Upper lobe of left lung (tissue), 4 donors: ENCODE results near the gene NOL3.

ENCODE experiments used
- POLR2A ChIP-seq, 4 donors: fragments of 450-650 bp; IDR thresholded peaks; one replicate each; pipeline ENCODE4 v1.5.1; 2016 to 2017; ENCODE audit warnings: antibody characterized with exemption in 4 of 4, mild to moderate bottlenecking in 2 of 4
- POLR2AphosphoS5 ChIP-seq, 2 donors: sonication (generic); formaldehyde crosslinking; IDR thresholded peaks; one replicate each; pipeline ENCODE4 v1.5.1; 2017; ENCODE audit warnings: antibody characterized with exemption in 2 of 2
- TF ChIP-seq, protein P1 (sequence below), 6 experiments: fragments of 450-650 bp in 4 of 6; fragments of 200-600 bp in 2 of 6; sonication (generic) in 2 of 6; IDR thresholded peaks; one replicate each; pipeline ENCODE4 v1.5.1; 2016 to 2019; ENCODE audit warnings: antibody characterized with exemption in 6 of 6

DNA sequence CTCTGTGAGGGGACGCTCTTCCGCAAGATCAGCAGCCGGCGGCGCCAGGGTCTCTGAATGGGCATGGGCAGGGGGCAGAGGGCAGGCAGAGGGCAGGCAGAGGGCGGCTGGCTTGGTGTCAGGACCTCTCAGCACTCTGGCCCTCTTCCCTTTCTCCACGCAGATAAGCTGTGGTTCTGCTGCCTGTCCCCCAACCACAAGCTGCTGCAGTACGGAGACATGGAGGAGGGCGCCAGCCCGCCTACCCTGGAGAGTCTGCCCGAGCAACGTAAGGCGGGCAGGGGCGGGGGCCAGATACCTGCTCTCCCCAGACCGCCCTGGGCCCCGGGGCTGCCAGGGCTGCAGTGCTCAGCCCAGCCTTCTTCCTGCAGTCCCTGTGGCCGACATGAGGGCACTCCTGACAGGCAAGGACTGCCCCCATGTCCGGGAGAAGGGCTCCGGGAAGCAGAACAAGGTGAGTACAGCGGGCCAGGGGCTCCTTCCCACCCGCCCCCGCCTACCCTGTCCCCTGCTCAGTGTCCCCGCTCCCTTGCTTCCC, 32.7 kb downstream of the NOL3 start:
- TF ChIP-seq POLR2A (IDR thresholded peaks at IDR 0.05) (no peak), POLR2AphosphoS5 (IDR thresholded peaks at IDR 0.05) (no peak)
- TF ChIP-seq, protein P1, sequence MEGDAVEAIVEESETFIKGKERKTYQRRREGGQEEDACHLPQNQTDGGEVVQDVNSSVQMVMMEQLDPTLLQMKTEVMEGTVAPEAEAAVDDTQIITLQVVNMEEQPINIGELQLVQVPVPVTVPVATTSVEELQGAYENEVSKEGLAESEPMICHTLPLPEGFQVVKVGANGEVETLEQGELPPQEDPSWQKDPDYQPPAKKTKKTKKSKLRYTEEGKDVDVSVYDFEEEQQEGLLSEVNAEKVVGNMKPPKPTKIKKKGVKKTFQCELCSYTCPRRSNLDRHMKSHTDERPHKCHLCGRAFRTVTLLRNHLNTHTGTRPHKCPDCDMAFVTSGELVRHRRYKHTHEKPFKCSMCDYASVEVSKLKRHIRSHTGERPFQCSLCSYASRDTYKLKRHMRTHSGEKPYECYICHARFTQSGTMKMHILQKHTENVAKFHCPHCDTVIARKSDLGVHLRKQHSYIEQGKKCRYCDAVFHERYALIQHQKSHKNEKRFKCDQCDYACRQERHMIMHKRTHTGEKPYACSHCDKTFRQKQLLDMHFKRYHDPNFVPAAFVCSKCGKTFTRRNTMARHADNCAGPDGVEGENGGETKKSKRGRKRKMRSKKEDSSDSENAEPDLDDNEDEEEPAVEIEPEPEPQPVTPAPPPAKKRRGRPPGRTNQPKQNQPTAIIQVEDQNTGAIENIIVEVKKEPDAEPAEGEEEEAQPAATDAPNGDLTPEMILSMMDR (IDR thresholded peaks at IDR 0.05): no peak
